Muscle of leg (tissue), 11 donors: ENCODE data around the gene MUC3A. TPM values are rescaled to one million over a fixed set of nuclear protein-coding genes. Genes with fewer than 3 reads are reported as not detected.

Experiments used
- DNase-seq: peaks from one replicate; pipeline ENCODE4 v3.0.0; 2013
- H3K27ac ChIP-seq: one replicate; pipeline ENCODE4 v1.5.1; 2013; ENCODE audit warnings: mild to moderate bottlenecking, low read length, control low read depth
- H3K27me3 ChIP-seq: one replicate; pipeline ENCODE4 v1.6.1; 2013; ENCODE audit warnings: low read length; ENCODE audit not compliant: control insufficient read depth, insufficient read depth
- H3K36me3 ChIP-seq: one replicate; pipeline ENCODE4 v1.6.1; 2013; ENCODE audit warnings: low read length; ENCODE audit not compliant: control insufficient read depth, insufficient read depth
- H3K4me1 ChIP-seq: one replicate; pipeline ENCODE4 v1.6.1; 2013; ENCODE audit warnings: low read length; ENCODE audit not compliant: control insufficient read depth, insufficient read depth
- H3K4me3 ChIP-seq: one replicate; pipeline ENCODE4 v1.5.1; 2013; ENCODE audit warnings: low read length, control low read depth
- H3K9me3 ChIP-seq: replicated peaks from 2 replicates; pipeline ENCODE4 v1.6.1; 2013; ENCODE audit warnings: low read depth, low read length; ENCODE audit not compliant: control insufficient read depth
- WGBS: methylation state at CpG from one replicate; pipeline ENCODE4 v1.1.5; 2013; ENCODE audit warnings: missing lambda C conversion rate; ENCODE audit not compliant: insufficient coverage; 5-methylcytosine and 5-hydroxymethylcytosine counted together
- polyA plus RNA-seq, 8 donors: library from polyadenylated mRNA; unstranded; fragments of 120-200 nt; gene quantifications; one replicate each; pipeline versions ENCODE4 v1.2.1 to v1.2.3, GENCODE V29; 2013; ENCODE audit warnings: inconsistent platforms in 1 of 8, low replicate concordance in 1 of 8; ENCODE audit not compliant: insufficient read length in 8 of 8, insufficient read depth in 1 of 8
- total RNA-seq: library from RNA; stranded (reverse); fragments of 120-200 nt; gene quantifications from one replicate; pipeline ENCODE4 v1.2.4, GENCODE V29; 2013

MUC3A gene
- total and polyA plus RNA-seq, 9 donors: 0.04 to 6.4 (median 0.28) TPM

DNA sequence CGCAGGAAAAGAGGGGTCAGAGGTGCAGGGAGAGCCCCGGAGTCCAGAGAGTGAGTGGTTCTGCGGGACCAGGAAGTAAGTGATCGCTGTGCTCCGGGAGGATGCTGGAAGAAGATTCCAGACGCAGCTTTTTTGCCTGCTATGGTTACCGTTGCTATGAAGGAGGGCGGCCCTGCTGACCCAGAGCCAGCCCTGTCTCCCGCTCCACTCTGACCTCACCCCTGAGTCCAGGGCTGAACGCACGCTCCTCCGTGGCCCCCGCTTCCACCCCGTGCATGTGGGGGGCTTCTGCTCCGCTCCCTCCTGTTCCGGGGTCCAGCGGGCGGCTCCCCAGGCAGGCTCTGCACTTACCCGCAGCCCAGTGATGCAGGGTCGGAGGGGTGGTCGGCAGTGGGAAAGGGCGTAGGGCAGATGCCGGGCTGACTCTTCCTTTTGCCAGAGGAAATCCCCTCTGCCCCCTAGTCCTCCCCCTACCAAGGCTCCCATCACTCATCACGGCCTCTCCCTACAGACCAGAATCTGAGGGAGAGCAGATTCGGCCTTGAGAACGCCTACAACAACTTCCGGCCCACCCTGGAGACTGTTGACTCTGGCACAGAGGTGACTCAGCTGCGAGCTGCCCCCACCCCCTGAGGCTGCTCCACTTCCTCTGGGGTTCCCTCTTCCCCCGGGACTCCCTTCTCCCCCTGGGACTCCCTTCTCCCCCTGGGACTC, 67.9 kb downstream of the MUC3A start:
- peaks cover 10% of the 10 kb centered on the region for H3K4me1 ChIP-seq
- H3K27me3 ChIP-seq: peaks cover 12% of the 10 kb centered on the region
- peak; percentile 95 for DNase-seq
- H3K4me3 ChIP-seq: peak overlapping the region; percentile 28
- peak overlapping the region; percentile 72 for H3K27ac ChIP-seq
- WGBS: under 1% methylated on average over 20 of the region's 29 CpGs
- H3K9me3 ChIP-seq: no peaks in the 10 kb centered on the region
- no peaks in the 10 kb centered on the region for H3K36me3 ChIP-seq

Other genes with a start within 250 kb of the MUC3A start
- 31.6 TPM for gene POP7, start 243.4 kb upstream of the MUC3A start, total RNA-seq
- gene POP7, start 243.4 kb upstream of the MUC3A start, polyA plus RNA-seq: 10 to 100 TPM; 23.5 to 28.1 (median 25.1) TPM
- gene EPO, start 229.1 kb upstream of the MUC3A start, total RNA-seq: not detected
- under 1 TPM in 5 of 8 donors, not detected in 3; 0.07 to 0.40 (median 0.18) TPM for gene EPO, start 229.1 kb upstream of the MUC3A start, polyA plus RNA-seq
- not detected for gene ZAN, start 215.9 kb upstream of the MUC3A start, total RNA-seq
- under 1 TPM in 1 of 8 donors, not detected in 7; 0.05 TPM for gene ZAN, start 215.9 kb upstream of the MUC3A start, polyA plus RNA-seq
- gene EPHB4, start 122.0 kb upstream of the MUC3A start, total RNA-seq: 44.6 TPM
- 10 to 100 TPM; 39.0 to 74.9 (median 55.9) TPM for gene EPHB4, start 122.0 kb upstream of the MUC3A start, polyA plus RNA-seq
- gene SLC12A9, start 96.8 kb upstream of the MUC3A start, total RNA-seq: 9.7 TPM
- 10 to 100 TPM; 14.2 to 25.4 (median 18.4) TPM for gene SLC12A9, start 96.8 kb upstream of the MUC3A start, polyA plus RNA-seq
- gene TRIP6, start 82.1 kb upstream of the MUC3A start, total RNA-seq: 31.7 TPM
- gene TRIP6, start 82.1 kb upstream of the MUC3A start, polyA plus RNA-seq: 10 to 100 TPM; 40.8 to 57.6 (median 47.0) TPM
- gene SRRT, start 74.4 kb upstream of the MUC3A start, total RNA-seq: 49.8 TPM
- gene SRRT, start 74.4 kb upstream of the MUC3A start, polyA plus RNA-seq: 100 to 1,000 TPM in 5 of 8 donors, 10 to 100 TPM in 3; 93.9 to 131 (median 105) TPM
- 3.1 TPM for gene UFSP1, start 59.8 kb upstream of the MUC3A start, total RNA-seq
- 1 to 10 TPM; 2.3 to 3.8 (median 2.6) TPM for gene UFSP1, start 59.8 kb upstream of the MUC3A start, polyA plus RNA-seq
- 21.5 TPM for gene ACHE, start 53.6 kb upstream of the MUC3A start, total RNA-seq
- gene ACHE, start 53.6 kb upstream of the MUC3A start, polyA plus RNA-seq: 10 to 100 TPM; 41.7 to 62.9 (median 47.7) TPM
- gene MUC12, start 20.0 kb downstream of the MUC3A start, total RNA-seq: 0.31 TPM
- gene MUC12, start 20.0 kb downstream of the MUC3A start, polyA plus RNA-seq: 1 to 10 TPM in 1 of 8 donors, under 1 TPM in 7; 0.37 to 1.4 (median 0.83) TPM
- gene MUC17, start 70.5 kb downstream of the MUC3A start, total RNA-seq: not detected
- 10 to 100 TPM in 1 of 8 donors, 1 to 10 TPM in 1, under 1 TPM in 3, not detected in 3; 0.01 to 10.0 (median 0.16) TPM for gene MUC17, start 70.5 kb downstream of the MUC3A start, polyA plus RNA-seq
- 7.2 TPM for gene TRIM56, start 135.9 kb downstream of the MUC3A start, total RNA-seq
- 10 to 100 TPM in 1 of 8 donors, 1 to 10 TPM in 7; 7.3 to 12.7 (median 8.5) TPM for gene TRIM56, start 135.9 kb downstream of the MUC3A start, polyA plus RNA-seq
- 1.6 TPM for gene SERPINE1, start 177.6 kb downstream of the MUC3A start, total RNA-seq
- gene SERPINE1, start 177.6 kb downstream of the MUC3A start, polyA plus RNA-seq: 1 to 10 TPM; 3.2 to 8.5 (median 6.2) TPM
- 21.1 TPM for gene AP1S1, start 204.9 kb downstream of the MUC3A start, total RNA-seq
- 10 to 100 TPM; 20.2 to 36.8 (median 23.8) TPM for gene AP1S1, start 204.9 kb downstream of the MUC3A start, polyA plus RNA-seq
- gene VGF, start 216.0 kb downstream of the MUC3A start, total RNA-seq: not detected
- gene VGF, start 216.0 kb downstream of the MUC3A start, polyA plus RNA-seq: under 1 TPM in 1 of 8 donors, not detected in 7; 0.08 TPM
- not detected for gene NAT16, start 230.8 kb downstream of the MUC3A start, total RNA-seq
- under 1 TPM in 1 of 8 donors, not detected in 7; 0.12 TPM for gene NAT16, start 230.8 kb downstream of the MUC3A start, polyA plus RNA-seq